ENCODE measurements around the gene EVC2. TPM values are rescaled to one million over a fixed set of nuclear protein-coding genes. Genes with fewer than 3 reads are reported as not detected.

The EVC2 gene
- total RNA-seq, 3 donors from 2014 or later: 16.0 to 19.5 (median 17.7) TPM

DNA sequence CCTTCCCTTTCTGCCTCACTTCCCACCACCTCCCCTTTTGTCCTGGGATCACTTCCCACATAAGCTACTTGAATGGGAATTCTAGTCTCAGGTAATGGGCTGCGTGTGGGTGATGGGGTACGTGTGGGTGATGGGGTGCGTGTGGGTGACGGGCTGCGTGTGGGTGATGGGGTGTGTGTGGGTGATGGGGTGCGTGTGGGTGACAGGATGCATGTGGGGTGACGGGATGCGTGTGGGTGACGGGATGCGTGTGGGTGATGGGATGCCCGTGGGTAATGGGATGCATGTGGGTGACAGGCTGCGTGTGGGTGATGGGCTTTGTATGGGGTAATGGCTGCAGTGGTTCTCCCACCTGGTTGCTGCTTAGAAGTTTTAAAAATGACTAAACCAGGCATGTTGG, 43.6 kb downstream of the EVC2 start:
- H3K36me3 ChIP-seq: peaks cover 15% of the 10 kb centered on the region

DNA sequence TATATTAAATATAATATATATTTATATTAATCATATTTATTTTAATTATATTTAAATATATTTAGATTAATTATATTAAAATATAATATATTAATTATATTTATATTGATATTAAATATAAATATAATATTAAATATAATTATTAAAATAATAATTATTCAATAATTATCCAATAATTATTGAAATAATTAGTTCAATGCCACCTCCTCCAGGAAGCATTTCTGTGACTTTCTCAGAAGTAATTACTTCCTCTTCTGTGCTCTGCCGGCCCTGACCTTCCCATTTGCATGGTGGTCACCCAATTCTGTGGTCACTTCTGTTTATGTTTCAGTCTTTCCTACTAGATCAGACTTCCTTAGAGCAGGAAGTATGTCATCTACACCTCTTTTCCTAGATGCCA, 45.8 kb downstream of the EVC2 start:
- no peaks in the 10 kb centered on the region for H3K27me3 ChIP-seq
- H3K9me3 ChIP-seq: peaks cover 0 to 11% of the 10 kb centered on the region in 2 donors
- H3K4me3 ChIP-seq: no peak overlapping the region
- TF ChIP-seq, protein P1, sequence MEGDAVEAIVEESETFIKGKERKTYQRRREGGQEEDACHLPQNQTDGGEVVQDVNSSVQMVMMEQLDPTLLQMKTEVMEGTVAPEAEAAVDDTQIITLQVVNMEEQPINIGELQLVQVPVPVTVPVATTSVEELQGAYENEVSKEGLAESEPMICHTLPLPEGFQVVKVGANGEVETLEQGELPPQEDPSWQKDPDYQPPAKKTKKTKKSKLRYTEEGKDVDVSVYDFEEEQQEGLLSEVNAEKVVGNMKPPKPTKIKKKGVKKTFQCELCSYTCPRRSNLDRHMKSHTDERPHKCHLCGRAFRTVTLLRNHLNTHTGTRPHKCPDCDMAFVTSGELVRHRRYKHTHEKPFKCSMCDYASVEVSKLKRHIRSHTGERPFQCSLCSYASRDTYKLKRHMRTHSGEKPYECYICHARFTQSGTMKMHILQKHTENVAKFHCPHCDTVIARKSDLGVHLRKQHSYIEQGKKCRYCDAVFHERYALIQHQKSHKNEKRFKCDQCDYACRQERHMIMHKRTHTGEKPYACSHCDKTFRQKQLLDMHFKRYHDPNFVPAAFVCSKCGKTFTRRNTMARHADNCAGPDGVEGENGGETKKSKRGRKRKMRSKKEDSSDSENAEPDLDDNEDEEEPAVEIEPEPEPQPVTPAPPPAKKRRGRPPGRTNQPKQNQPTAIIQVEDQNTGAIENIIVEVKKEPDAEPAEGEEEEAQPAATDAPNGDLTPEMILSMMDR (IDR thresholded peaks at IDR 0.05): no peak
- no peak for TF ChIP-seq POLR2AphosphoS5 (IDR thresholded peaks at IDR 0.05)
- H3K36me3 ChIP-seq: peaks cover 15% of the 10 kb centered on the region
- no peaks in the 10 kb centered on the region for H3K4me1 ChIP-seq
- DNase-seq (ENCODE audit: low spot score in 2 of 2): no peak
- no peak overlapping the region for H3K27ac ChIP-seq
- intact Hi-C loops (cut with DNase I; ENCODE audit: low total_unique reads): no loop called here

More for the DNA sequence above, 43.6 kb downstream of the EVC2 start:
- DNase-seq (ENCODE audit: low spot score in 2 of 2): no peak
- Histone ChIP-seq H3K4me1 (no peaks in the 10 kb centered on the region), H3K4me3 (no peak overlapping the region), H3K27ac (no peak overlapping the region), H3K9me3 (peaks cover 0 to 11% of the 10 kb centered on the region in 2 donors), H3K27me3 (no peaks in the 10 kb centered on the region)
- intact Hi-C loops (cut with DNase I; ENCODE audit: low total_unique reads): no loop called here
- TF ChIP-seq POLR2AphosphoS5 (IDR thresholded peaks at IDR 0.05) (no peak), POLR2A (IDR thresholded peaks at IDR 0.05) (no peak)
- TF ChIP-seq, protein P1 (IDR thresholded peaks at IDR 0.05): no peak

DNA sequence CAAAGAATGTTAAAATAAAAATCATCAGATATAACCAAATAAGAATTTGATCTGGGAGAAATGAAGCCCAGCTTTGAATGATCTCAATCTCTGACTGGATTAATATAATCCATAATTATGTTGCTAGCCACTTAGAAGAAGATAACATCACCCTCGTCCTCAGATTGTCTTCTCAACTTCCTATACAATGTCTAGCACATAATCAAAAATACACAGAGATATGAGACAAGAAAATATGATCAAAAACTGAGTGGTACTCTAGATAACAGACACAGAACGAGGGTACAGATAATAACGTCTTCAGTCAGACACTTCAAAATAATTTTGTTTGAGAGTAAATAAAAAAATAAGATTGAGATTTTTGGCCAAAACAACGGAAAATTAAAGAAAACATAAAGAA, 47.1 kb downstream of the EVC2 start:
- Histone ChIP-seq H3K9me3 (peaks cover 0 to 11% of the 10 kb centered on the region in 2 donors), H3K4me1 (no peaks in the 10 kb centered on the region), H3K27me3 (no peaks in the 10 kb centered on the region), H3K36me3 (peaks cover 15% of the 10 kb centered on the region), H3K4me3 (no peak overlapping the region), H3K27ac (no peak overlapping the region)
- TF ChIP-seq POLR2A (IDR thresholded peaks at IDR 0.05) (no peak), POLR2AphosphoS5 (IDR thresholded peaks at IDR 0.05) (no peak)
- TF ChIP-seq, protein P1 (IDR thresholded peaks at IDR 0.05): no peak
- DNase-seq (ENCODE audit: low spot score in 2 of 2): no peak
- intact Hi-C loops (cut with DNase I; ENCODE audit: low total_unique reads): no loop called here

DNA sequence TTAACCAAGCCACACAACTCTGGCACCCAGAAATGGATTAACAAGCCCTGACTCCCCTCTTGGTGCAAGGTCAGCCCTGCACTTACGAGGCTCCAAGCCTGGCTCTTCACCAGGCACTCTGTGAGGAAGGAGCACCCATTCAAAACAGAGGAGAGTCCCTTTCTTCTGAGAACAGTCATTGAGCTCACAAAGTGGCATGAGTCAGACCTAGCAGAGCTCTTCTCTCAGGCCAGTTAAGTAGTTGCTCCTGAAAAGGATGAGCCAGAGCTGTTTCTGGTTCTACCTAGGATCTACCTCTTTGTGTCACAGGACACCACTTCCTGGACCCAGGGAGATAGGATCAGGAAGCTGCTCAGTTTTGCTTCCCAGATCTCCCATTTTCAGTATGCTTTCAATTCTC, 48.2 kb downstream of the EVC2 start:
- H3K4me1 ChIP-seq: no peaks in the 10 kb centered on the region
- intact Hi-C loops (cut with DNase I; ENCODE audit: low total_unique reads): no loop called here
- no peak for DNase-seq (ENCODE audit: low spot score in 2 of 2)
- peaks cover 15% of the 10 kb centered on the region for H3K36me3 ChIP-seq
- TF ChIP-seq POLR2A (IDR thresholded peaks at IDR 0.05) (no peak), POLR2AphosphoS5 (IDR thresholded peaks at IDR 0.05) (no peak)
- TF ChIP-seq, protein P1 (IDR thresholded peaks at IDR 0.05): no peak
- H3K4me3 ChIP-seq: no peak overlapping the region
- H3K27me3 ChIP-seq: no peaks in the 10 kb centered on the region
- H3K9me3 ChIP-seq: peaks cover 0 to 11% of the 10 kb centered on the region in 2 donors
- H3K27ac ChIP-seq: no peak overlapping the region

DNA sequence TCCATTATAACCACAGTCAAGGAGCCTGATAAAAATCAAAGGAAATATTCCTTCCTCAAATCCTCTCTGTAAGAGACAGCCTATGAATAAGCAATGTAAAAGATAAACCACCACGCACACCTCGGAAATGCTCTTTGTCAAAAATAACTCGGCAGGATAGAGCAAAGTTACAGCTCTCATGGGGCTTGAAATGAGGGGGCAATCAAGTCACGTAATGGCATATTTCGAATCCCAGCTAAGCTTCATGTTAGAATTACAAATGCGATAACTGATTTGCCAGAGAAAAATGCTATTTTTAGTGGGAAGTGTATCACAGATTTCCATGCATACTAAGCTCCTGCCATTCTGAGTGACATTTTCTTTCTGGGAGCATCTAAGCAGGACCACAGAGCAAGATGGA, 49.4 kb downstream of the EVC2 start:
- DNase-seq (ENCODE audit: low spot score in 2 of 2): no peak
- intact Hi-C loops (cut with DNase I; ENCODE audit: low total_unique reads): no loop called here
- no peaks in the 10 kb centered on the region for H3K4me1 ChIP-seq
- no peak overlapping the region for H3K27ac ChIP-seq
- peaks cover 0 to 11% of the 10 kb centered on the region in 2 donors for H3K9me3 ChIP-seq
- peaks cover 15% of the 10 kb centered on the region for H3K36me3 ChIP-seq
- no peak overlapping the region for H3K4me3 ChIP-seq
- H3K27me3 ChIP-seq: no peaks in the 10 kb centered on the region
- TF ChIP-seq, protein P1 (IDR thresholded peaks at IDR 0.05): no peak
- TF ChIP-seq POLR2AphosphoS5 (IDR thresholded peaks at IDR 0.05) (no peak), POLR2A (IDR thresholded peaks at IDR 0.05) (no peak)
